IMR-90 (cell line): ENCODE measurements around the gene LPCAT2.

Experiments
- CEBPB ChIP-seq: IDR thresholded peaks from 2 replicates; pipeline ENCODE4 v1.6.1; 2012; ENCODE audit warnings: low read depth, low read length, improper control_type of control experiment
- CHD1 ChIP-seq: IDR thresholded peaks from 2 replicates; pipeline ENCODE4 v1.6.1; 2012; ENCODE audit warnings: low read depth, low read length, improper control_type of control experiment
- MAZ ChIP-seq: IDR thresholded peaks from 2 replicates; pipeline ENCODE4 v1.6.1; 2012; ENCODE audit warnings: low read depth, mild to moderate bottlenecking, low read length, improper control_type of control experiment, moderate library complexity, borderline replicate concordance
- NFE2L2 ChIP-seq: fragments of 150-350 bp; IDR thresholded peaks from 2 replicates; pipeline ENCODE4 v1.6.1; 2016; ENCODE audit warnings: low read depth, mild to moderate bottlenecking, low read length
- POLR2A ChIP-seq: IDR thresholded peaks from 2 replicates; pipeline ENCODE4 v1.6.1; 2012; ENCODE audit warnings: mild to moderate bottlenecking, low read depth, low read length
- RAD21 ChIP-seq: IDR thresholded peaks from 2 replicates; pipeline ENCODE4 v1.6.1; 2012; ENCODE audit warnings: low read length, improper control_type of control experiment
- RFX5 ChIP-seq: IDR thresholded peaks from 2 replicates; pipeline ENCODE4 v1.8.0; 2012; ENCODE audit warnings: low read depth, mild to moderate bottlenecking, low read length, moderate library complexity
- TF ChIP-seq, protein P1 (sequence below): conservative IDR thresholded peaks from 2 replicates; pipeline ENCODE4 v1.5.1; 2012; ENCODE audit warnings: mild to moderate bottlenecking, low read depth, low read length, improper control_type of control experiment
- TF ChIP-seq, protein P2 (sequence below): fragments of 150-350 bp; IDR thresholded peaks from 2 replicates; pipeline ENCODE4 v1.6.1; 2016; ENCODE audit warnings: low read depth, mild to moderate bottlenecking, low read length, moderate library complexity, borderline replicate concordance

DNA sequence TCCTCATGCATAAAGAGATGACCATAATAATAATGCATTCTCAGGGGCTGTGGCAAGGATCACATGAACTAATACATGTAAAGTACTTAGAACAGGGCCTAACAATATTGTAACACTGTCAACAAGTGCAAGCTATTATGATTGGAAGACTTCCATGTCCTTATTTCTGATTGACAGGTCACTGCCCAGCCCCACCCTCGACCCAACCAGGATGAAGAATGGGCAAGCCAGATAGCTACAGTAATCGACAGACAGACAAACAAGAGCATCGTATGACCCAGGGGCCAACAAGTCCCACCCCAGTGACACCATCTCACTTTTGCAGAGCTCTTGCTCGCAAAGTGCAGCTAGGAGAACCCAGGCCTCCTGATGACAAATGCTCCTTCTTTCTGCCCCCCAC, 44.5 kb upstream of the LPCAT2 start:
- TF ChIP-seq CEBPB (no peak), MAZ (no peak), NFE2L2 (no peak), POLR2A (no peak), CHD1 (no peak), RFX5 (no peak), RAD21 (no peak)
- TF ChIP-seq, protein P1, sequence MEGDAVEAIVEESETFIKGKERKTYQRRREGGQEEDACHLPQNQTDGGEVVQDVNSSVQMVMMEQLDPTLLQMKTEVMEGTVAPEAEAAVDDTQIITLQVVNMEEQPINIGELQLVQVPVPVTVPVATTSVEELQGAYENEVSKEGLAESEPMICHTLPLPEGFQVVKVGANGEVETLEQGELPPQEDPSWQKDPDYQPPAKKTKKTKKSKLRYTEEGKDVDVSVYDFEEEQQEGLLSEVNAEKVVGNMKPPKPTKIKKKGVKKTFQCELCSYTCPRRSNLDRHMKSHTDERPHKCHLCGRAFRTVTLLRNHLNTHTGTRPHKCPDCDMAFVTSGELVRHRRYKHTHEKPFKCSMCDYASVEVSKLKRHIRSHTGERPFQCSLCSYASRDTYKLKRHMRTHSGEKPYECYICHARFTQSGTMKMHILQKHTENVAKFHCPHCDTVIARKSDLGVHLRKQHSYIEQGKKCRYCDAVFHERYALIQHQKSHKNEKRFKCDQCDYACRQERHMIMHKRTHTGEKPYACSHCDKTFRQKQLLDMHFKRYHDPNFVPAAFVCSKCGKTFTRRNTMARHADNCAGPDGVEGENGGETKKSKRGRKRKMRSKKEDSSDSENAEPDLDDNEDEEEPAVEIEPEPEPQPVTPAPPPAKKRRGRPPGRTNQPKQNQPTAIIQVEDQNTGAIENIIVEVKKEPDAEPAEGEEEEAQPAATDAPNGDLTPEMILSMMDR = no peak
- TF ChIP-seq, protein P2, sequence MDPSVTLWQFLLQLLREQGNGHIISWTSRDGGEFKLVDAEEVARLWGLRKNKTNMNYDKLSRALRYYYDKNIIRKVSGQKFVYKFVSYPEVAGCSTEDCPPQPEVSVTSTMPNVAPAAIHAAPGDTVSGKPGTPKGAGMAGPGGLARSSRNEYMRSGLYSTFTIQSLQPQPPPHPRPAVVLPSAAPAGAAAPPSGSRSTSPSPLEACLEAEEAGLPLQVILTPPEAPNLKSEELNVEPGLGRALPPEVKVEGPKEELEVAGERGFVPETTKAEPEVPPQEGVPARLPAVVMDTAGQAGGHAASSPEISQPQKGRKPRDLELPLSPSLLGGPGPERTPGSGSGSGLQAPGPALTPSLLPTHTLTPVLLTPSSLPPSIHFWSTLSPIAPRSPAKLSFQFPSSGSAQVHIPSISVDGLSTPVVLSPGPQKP = no peak
